IPS-18a (cell line): ENCODE data around the gene GRPEL2.

ENCODE experiments used
- H3K27ac ChIP-seq: one replicate; pipeline ENCODE4 v1.5.1; 2013; ENCODE audit warnings: low read length
- H3K27me3 ChIP-seq: one replicate; pipeline ENCODE4 v1.6.1; 2013; ENCODE audit warnings: mild to moderate bottlenecking, low read length; ENCODE audit not compliant: control insufficient read depth, insufficient read depth
- H3K36me3 ChIP-seq: one replicate; pipeline ENCODE4 v1.6.1; 2013; ENCODE audit warnings: low read depth, low read length; ENCODE audit not compliant: control insufficient read depth
- H3K4me1 ChIP-seq: one replicate; pipeline ENCODE4 v1.6.1; 2013; ENCODE audit warnings: low read depth, low read length; ENCODE audit not compliant: control insufficient read depth
- H3K4me3 ChIP-seq: one replicate; pipeline ENCODE4 v1.5.1; 2013; ENCODE audit warnings: low read length
- H3K9ac ChIP-seq: one replicate; pipeline ENCODE4 v1.6.1; 2013; ENCODE audit warnings: mild to moderate bottlenecking, low read length, moderate library complexity
- H3K9me3 ChIP-seq: one replicate; pipeline ENCODE4 v1.6.1; 2013; ENCODE audit warnings: low read depth, low read length; ENCODE audit not compliant: control insufficient read depth

The GRPEL2 gene

DNA sequence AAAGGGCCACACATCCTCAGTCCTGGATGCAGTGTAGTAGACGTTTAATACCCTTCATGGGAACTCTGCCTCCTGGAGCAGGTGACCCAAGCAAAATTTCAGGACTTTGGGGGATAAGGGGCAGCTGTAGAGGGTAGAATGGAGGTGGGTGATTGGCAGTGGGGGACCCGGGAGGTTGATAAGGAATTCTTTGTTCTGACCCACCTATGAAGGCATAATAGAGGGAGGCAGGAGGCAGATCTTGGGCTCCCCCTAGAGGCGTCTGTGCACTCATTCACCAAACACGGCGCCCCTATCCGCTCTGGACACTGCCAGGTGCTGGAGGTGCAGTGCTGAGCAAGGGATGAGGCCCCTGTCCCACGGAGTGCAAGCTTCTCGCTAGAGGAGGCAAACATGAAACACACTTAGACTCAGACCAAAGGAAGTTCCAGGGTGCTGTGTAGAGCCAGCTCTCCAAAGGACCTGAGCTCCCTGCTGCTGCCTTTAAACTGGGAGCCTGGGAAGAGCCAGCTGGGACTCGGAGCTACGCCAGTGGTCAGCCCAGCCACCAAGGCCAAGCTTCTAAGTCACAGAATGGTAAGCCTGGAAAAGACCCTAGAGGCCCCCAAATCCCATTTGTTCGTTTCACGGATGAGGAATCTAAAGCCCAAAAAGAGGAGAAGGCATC, 26.1 kb downstream of the GRPEL2 start:
- Histone ChIP-seq H3K27ac (no peak overlapping the region), H3K4me3 (no peak overlapping the region), H3K36me3 (no peaks in the 10 kb centered on the region), H3K9me3 (no peaks in the 10 kb centered on the region), H3K9ac (no peak overlapping the region), H3K27me3 (no peaks in the 10 kb centered on the region), H3K4me1 (peaks cover 3% of the 10 kb centered on the region)

DNA sequence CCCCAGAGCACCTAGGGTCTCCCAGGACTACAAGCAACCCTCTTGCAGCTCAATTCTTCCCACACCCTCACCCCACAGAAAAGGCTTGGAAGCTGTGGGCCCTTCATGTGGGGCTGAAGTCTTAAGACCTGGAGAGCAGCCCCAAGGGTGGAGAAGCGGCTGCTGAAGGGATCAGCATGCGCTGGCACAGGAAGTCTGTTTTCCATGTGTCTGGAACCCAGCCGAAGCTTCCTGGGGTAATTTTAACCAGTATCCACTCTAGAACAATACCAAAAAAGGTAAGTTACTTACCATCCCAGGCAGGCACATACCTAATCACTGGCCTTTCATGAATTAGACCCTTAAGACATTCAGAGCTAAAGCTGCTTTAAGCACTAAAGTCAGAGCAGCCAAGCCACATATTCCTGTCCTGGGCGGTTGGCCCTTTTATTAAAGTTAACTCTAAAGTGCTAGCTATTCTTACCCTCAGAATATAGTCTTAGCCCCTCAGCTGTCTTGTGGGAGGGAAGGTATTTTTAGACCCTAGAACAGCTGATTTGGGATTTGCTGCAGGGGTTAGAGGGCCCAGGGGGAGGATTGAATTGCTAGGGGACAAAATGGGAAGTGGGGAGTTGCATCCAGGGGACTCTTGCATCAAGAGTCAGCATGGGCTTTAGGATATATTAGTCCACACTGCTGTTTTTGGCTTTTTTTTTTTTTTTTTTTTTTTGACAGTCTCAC, 26.9 kb downstream of the GRPEL2 start:
- no peak overlapping the region for H3K4me3 ChIP-seq
- H3K4me1 ChIP-seq = peaks cover 3% of the 10 kb centered on the region
- no peaks in the 10 kb centered on the region for H3K27me3 ChIP-seq
- H3K27ac ChIP-seq = no peak overlapping the region
- H3K36me3 ChIP-seq = no peaks in the 10 kb centered on the region
- no peaks in the 10 kb centered on the region for H3K9me3 ChIP-seq
- no peak overlapping the region for H3K9ac ChIP-seq

DNA sequence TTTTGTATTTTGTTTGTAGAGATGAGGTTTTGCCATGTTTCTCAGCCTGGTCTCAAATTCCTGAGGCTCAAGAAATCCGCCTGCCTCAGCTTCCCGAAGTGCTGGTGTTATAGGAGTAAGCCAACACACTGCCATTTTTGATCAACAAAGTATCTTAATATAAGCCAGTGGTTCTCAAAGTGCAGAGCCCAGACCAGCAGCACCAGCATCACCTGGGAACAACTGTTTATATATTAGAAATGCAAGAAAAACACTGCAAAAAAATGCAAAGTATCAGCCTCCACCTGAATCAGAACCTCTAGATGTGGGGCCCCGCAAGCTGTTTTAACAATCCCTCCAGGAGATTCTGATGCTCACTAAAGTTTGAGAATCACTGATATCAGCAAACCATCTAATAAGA, 27.6 kb downstream of the GRPEL2 start:
- no peaks in the 10 kb centered on the region for H3K27me3 ChIP-seq
- no peak overlapping the region for H3K9ac ChIP-seq
- H3K4me3 ChIP-seq = no peak overlapping the region
- no peak overlapping the region for H3K27ac ChIP-seq
- H3K36me3 ChIP-seq = no peaks in the 10 kb centered on the region
- no peaks in the 10 kb centered on the region for H3K9me3 ChIP-seq
- H3K4me1 ChIP-seq = no peaks in the 10 kb centered on the region

DNA sequence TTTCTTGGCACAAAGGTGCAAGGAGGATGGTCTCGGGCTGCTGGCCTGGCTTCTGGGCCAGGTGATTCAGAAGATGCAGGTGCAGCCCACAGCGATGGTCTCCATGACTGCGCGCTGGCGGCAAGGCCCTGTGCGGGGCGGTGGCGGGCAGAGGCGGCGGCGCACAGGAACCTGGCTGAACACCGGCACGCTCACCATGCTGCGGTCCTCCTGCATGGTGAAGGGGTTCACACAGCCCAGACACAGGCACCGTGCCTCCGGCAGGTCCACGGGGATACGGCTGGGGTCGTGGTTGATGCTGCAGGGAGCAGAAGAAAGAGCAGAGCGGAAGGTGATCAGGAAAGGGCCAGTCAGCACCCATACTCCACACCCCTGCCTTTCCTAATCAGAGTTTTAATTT, 29.0 kb downstream of the GRPEL2 start:
- Histone ChIP-seq H3K9ac (no peak overlapping the region), H3K9me3 (no peaks in the 10 kb centered on the region), H3K36me3 (no peaks in the 10 kb centered on the region), H3K27ac (no peak overlapping the region), H3K27me3 (no peaks in the 10 kb centered on the region), H3K4me3 (no peak overlapping the region), H3K4me1 (no peaks in the 10 kb centered on the region)

DNA sequence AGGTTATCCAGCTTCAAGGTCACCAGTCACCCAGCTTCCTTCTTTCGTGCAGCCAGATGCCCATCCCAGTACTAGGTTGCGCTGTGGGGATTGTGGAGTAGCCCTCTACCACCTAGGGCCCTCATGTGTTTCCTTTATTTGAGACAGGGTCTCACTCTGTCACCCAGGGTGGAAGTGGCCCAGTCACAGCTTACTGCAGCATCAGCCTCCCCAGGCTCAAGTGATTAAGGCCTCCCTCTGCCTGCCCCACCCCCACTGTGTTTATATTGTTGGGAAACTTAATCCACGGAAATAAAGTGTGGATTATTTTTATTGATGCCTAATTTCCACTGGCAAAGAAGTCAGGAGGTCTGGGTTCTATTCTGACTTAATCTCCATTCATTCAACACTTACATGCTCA, 29.5 kb downstream of the GRPEL2 start:
- no peaks in the 10 kb centered on the region for H3K36me3 ChIP-seq
- no peak overlapping the region for H3K27ac ChIP-seq
- no peaks in the 10 kb centered on the region for H3K9me3 ChIP-seq
- no peak overlapping the region for H3K4me3 ChIP-seq
- no peaks in the 10 kb centered on the region for H3K27me3 ChIP-seq
- no peaks in the 10 kb centered on the region for H3K4me1 ChIP-seq
- H3K9ac ChIP-seq = no peak overlapping the region

DNA sequence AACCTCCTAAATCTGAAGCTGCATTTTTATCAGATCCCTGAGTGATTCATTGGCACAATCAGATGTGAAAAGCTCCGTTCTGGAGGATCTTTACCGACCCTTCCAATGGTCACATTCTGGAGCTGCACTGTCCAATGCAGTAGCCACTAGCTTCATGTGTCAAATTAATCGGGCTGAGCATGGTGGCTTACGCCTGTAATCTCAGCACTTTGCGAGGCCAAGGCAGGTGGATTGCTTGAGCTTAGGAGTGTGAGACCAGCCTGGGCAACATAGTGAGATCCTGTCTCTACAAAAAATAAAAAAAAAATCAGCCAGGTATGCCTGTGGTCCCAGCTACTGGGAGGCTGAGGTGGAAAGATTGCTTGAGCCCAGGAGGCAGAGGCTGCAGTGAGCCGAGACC, 30.1 kb downstream of the GRPEL2 start:
- Histone ChIP-seq H3K36me3 (no peaks in the 10 kb centered on the region), H3K4me1 (no peaks in the 10 kb centered on the region), H3K9me3 (no peaks in the 10 kb centered on the region), H3K27ac (no peak overlapping the region), H3K9ac (no peak overlapping the region), H3K27me3 (no peaks in the 10 kb centered on the region), H3K4me3 (no peak overlapping the region)

DNA sequence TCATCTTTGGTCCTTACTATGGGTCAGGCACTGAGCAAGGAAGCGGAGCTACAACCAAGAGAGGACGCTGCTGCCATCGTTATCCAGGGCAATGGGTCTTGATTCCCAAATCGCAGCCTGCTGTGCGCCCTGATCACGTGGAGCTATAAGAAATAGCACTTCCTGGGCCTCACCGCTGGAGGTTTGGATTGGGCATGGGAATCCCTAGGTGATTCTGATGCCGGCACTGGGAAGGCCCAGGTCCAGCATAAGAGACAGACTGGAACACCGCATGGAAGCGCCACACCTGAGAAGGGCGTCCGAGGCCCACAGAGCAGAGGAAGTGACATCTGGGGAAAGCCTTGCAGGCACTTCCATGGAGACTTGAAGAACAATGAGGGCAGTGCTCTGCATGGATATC, 30.8 kb downstream of the GRPEL2 start:
- Histone ChIP-seq H3K9me3 (no peaks in the 10 kb centered on the region), H3K4me1 (no peaks in the 10 kb centered on the region), H3K27ac (no peak overlapping the region), H3K27me3 (no peaks in the 10 kb centered on the region), H3K9ac (no peak overlapping the region), H3K4me3 (no peak overlapping the region), H3K36me3 (no peaks in the 10 kb centered on the region)

DNA sequence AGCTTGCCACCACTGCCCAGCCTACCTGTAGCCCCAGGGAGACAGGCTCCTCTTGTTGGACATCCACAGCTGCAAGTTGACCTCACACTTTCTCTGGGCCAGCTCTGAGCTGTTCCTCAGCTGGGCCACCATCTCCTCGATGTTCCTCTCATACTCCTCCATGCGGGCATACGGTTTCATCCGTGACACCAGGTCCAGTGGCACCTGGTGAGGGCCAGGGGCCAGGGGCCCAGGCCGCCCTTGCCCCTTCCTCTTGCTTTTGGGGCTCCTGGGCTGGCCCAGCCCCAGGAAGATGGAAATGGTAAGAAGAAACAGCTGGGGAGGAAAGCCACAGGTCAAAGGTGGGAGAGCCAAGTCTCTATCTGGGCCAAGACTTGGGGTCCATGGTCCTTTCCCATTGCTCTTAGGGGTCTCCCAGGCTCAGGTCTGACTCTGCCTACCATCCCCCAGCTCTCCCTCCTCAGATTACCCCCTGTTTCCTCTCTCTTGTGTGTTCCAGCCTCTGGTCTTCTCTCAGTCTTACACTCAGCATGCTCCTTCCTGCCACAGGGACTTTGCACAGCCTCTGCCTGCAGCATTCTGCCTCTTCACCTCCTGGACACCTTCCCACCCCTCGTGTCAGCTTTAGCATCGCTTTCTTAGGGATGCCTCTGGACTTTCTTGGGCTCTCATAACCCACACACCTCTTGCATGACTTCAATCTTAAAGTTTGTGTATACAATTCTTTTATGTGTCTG, 31.6 kb downstream of the GRPEL2 start:
- H3K36me3 ChIP-seq = no peaks in the 10 kb centered on the region
- no peaks in the 10 kb centered on the region for H3K4me1 ChIP-seq
- no peak overlapping the region for H3K4me3 ChIP-seq
- no peak overlapping the region for H3K9ac ChIP-seq
- no peaks in the 10 kb centered on the region for H3K9me3 ChIP-seq
- H3K27ac ChIP-seq = no peak overlapping the region
- H3K27me3 ChIP-seq = no peaks in the 10 kb centered on the region

DNA sequence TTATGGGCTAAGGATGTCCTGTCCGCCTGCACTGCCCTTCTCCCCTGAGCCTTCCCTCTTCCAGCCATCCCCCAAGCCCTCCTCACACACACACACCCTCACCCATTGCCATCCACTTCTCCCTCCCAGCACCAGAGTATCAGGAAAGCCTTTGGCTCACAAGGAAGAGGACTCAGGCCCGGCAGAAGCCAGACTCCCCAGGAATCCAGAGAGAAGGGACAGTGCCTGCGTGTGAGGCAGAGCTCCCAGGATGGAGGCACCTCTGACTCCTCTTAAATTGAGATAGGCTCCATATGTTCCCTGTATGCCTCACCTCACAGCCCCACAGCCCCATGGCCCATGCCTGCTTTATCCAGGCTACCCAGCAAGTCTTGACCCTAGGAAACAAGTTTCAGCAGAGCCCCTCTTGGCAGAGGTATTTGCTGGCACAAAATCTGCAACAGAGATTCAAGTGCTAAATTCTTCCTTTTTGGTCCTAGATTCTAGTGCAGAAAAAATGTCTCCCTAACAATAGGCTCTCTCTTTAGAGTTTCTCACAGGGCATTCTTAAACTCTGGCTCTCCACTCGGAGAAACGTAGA, 33.0 kb downstream of the GRPEL2 start:
- H3K9me3 ChIP-seq = no peaks in the 10 kb centered on the region
- H3K27me3 ChIP-seq = no peaks in the 10 kb centered on the region
- H3K4me3 ChIP-seq = no peak overlapping the region
- no peak overlapping the region for H3K27ac ChIP-seq
- H3K36me3 ChIP-seq = no peaks in the 10 kb centered on the region
- no peaks in the 10 kb centered on the region for H3K4me1 ChIP-seq
- H3K9ac ChIP-seq = no peak overlapping the region

DNA sequence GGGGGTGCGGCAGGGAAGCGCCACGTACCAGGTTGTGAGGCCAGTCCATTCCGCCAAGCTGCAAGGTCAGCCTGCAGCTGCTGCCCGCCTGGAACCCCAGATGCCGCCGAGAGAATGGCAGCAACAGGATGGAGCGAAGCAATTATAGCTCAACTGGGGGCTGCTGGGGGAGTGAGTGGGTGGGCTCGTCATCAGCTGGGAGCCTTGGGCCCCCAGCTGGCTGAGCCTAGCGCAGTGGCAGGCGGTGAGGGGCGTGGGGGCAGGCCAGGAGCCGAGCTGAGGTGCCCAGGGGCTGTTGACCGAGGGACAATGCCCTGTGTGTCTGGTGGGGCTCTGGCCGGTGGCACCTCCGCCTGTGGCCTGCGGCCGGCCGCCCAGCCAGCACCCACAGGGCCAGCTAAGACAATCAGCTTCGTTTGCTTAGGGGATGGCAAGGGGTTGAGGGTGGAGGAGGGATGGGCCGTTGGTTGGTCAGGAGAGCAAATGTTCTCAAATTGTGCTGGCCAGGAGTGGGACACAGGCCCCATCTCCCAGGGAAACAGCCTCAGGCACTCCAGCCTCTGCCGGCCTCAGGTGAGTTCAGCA, 34.0 kb downstream of the GRPEL2 start, which contains the start of gene IL17B:
IL17B (minus strand) TSS at position 116 of the 585 bp plus-strand sequence; CDS start at position 49, 67 bp downstream.
- Histone ChIP-seq H3K9ac (no peak within 1 kb of the TSS), H3K27ac (no peak within 1 kb of the TSS), H3K27me3 (no peaks in the 10 kb centered on the region), H3K4me3 (no peak within 1 kb of the TSS), H3K9me3 (no peaks in the 10 kb centered on the region), H3K4me1 (no peaks in the 10 kb centered on the region), H3K36me3 (no peaks in the 10 kb centered on the region)

DNA sequence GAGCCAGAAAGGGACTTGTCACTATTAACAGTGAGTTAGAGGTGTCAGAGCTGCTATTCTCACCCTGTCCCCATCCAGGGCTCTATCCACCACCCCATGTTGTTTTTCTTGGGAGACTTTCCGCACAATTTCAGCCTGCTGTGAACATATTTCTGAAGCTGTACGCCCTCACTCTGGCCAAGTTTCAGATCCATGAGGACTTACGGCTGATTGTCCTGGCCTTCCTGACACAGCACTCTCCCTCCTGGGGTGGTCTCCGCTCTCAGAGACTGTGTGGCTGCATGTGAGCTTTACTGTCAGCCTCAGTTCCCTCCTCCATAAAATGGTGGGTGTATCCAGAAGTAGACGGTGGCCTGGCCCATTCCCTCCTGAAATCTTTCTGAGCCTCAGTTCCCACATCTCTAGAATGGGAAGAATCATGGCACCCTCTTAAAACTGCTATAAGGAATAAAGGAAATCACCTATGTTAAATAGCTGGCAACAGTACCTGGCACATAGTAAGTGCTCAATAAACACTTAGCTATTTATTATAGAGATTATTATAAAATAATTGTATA, 34.6 kb downstream of the GRPEL2 start:
- no peaks in the 10 kb centered on the region for H3K4me1 ChIP-seq
- no peak overlapping the region for H3K9ac ChIP-seq
- H3K4me3 ChIP-seq = no peak overlapping the region
- no peaks in the 10 kb centered on the region for H3K36me3 ChIP-seq
- no peak overlapping the region for H3K27ac ChIP-seq
- H3K9me3 ChIP-seq = no peaks in the 10 kb centered on the region
- no peaks in the 10 kb centered on the region for H3K27me3 ChIP-seq
